Kidney capillary endothelial cell (primary cell): ENCODE measurements around the gene TIMM10B.
"Not testable (repeated sequence)": the region's sequence is repeated elsewhere in the genome, so short reads cannot be mapped to it uniquely, and the experiment has no call there.

Experiments
- DNase-seq: peaks from one replicate; pipeline ENCODE4 v3.0.0-alpha.2; 2018; ENCODE audit warnings: low spot score

The TIMM10B gene

DNA sequence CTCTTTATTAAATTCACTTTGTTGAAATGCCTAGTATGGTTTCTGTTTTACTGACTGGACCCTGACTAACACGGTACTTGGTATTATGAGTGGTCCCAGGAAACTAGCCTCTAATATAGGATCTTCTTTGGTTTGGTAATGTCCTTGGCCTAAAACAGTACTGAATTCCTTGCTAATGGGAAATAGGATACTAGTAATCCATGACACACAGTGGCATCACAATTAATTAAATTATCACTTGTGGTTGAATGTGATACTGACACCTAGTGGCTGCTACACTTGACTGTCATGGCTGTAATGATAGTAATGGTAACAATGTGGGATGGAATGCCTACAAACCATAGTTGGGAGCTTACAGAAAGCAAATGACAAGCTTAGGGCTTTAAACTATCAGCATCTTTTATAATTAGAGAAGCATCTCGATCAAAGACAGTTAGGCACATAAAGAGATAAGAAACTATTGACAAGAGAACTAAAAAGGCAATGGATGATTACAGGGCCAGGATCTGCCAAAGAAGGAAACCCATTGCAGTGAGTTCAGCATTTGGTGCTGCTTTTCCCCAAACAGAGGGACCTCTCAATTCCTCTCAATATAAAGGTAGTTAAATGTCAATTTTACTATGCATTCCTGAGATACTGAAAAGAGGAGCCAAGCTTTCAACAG lies 24.4 kb downstream of the TIMM10B start:
- DNase-seq: peak; percentile 83

DNA sequence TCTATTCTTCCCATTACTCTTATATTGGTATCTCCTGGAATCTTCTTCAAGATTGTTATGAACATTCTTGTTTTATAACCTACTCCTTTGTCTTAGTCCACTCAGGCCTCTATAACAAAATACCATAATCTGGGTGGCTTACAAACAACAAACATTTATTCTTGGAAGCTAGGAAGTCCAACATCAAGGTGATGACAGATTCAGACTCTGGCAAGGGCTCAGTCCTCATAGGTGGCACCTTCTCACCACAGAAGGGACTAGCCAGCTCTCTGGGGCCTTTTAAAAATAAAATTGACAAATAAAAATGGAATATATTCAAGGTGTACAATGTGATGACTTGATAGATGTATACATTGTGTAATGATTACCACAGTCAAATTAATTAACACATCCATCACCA lies 35.6 kb downstream of the TIMM10B start:
- no peak for DNase-seq

- DNase-seq: no peak
Measured at GRCh38 chr11:6520265-6520664, 39.0 kb downstream of the TIMM10B start.

GRCh38 chr11:6521946-6522345 lies 40.6 kb downstream of the TIMM10B start:
- not testable (repeated sequence) for DNase-seq

GRCh38 chr11:6523253-6523652 lies 42.0 kb downstream of the TIMM10B start:
- DNase-seq: peak; percentile 49

- no peak for DNase-seq
Measured at GRCh38 chr11:6526411-6527135, 45.3 kb downstream of the TIMM10B start.

DNA sequence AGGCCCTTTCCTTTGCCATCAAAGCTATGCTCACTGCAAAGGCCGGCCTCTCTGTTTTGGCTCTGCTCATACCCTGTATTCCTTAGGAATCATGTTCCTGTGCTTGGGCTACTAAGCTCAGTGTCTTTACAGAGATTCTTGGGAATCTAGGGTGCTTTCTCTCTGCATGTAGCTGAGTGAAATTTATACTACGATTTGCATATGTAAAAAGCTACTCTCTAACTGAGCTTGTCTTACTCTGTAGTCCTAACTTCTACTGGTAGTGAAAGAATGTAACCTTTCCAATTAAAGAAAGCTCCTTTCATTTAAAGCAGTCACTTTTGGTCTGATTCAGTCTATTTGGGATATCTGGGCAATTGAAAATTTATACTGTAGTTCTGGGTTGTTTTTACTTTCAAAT lies 48.0 kb downstream of the TIMM10B start:
- no peak for DNase-seq

DNA sequence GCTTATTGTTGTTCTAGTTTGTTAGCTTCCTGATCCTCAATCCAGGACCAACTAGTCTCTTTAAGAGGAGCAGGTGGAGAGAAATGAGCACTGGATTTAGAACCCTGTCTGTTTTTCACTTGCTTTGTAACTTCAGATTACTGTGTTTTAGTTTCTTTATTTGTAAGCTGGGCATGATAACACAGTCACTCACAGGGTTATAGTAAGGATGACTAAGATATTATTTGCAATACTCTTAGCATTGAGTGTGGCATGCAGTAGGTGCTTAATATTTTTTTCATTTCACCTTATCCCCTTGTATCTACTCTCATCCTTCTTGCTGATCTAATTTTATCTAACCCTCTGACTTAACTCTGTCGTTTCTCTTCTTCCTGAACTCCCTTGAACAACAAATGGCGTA lies 49.5 kb downstream of the TIMM10B start:
- no peak for DNase-seq

GRCh38 chr11:6531267-6531752 lies 50.0 kb downstream of the TIMM10B start:
- peak; percentile 65 for DNase-seq
